HG03460 (cell line): ENCODE data around the gene CIDEC.

ENCODE experiments used
- ATAC-seq: cut with Tn5 transposase; IDR thresholded peaks from one replicate; pipeline ENCODE4 v1.9.1; 2021; ENCODE audit not compliant: unreplicated experiment

The CIDEC gene

GRCh38 chr3:9879830-9880549 is at the start of gene CIDEC:
TSS of gene CIDEC (minus strand) at chr3:9880253. CDS start at chr3:9878486, 1,767 bp downstream.
- no peak for ATAC-seq

GRCh38 chr3:9928158-9928557 is 48.1 kb upstream of the CIDEC start:
- ATAC-seq = no peak

- ATAC-seq = no peak
Measured at GRCh38 chr3:9918261-9919038, 38.4 kb upstream of the CIDEC start.

- no peak for ATAC-seq
Measured at GRCh38 chr3:9917820-9918219, 37.8 kb upstream of the CIDEC start.

DNA sequence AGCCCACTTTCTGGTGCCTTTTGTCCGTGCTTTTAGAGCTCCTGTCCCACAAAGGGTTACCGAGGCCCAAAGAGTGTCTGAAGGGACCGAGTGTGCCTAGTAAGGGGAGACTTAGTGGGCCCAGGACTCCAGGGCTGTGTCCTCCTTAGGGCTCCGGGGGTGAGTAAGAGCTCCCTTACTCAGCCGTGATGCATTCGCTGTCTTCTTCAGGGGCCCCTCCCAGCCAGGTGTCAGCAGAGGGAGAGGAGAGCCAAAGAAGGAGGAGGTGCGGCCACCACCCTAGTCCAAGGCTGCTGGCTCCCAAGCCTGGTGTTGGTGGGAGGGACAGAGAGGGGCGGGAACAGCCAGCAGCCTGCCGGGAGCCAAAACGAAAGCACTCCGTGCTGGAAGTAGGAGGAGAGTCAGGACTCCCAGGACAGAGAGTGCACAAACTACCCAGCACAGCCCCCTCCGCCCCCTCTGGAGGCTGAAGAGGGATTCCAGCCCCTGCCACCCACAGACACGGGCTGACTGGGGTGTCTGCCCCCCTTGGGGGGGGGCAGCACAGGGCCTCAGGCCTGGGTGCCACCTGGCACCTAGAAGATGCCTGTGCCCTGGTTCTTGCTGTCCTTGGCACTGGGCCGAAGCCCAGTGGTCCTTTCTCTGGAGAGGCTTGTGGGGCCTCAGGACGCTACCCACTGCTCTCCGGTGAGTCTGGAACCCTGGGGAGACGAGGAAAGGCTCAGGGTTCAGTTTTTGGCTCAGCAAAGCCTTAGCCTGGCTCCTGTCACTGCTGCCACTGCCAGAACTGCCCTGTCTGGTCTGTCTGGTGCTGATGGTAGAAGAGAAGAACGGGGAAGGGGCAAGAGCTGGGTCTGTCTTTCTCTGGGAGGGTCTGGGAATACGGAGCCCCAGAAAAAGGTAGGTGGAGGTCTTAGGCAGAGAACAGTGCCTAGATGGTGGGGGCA is 37.0 kb upstream of the CIDEC start, which contains the start of gene IL17RC:
IL17RC (plus strand) TSS at position 365 of the 947 bp plus-strand sequence; CDS start at position 583, 218 bp downstream.
- no peak for ATAC-seq

DNA sequence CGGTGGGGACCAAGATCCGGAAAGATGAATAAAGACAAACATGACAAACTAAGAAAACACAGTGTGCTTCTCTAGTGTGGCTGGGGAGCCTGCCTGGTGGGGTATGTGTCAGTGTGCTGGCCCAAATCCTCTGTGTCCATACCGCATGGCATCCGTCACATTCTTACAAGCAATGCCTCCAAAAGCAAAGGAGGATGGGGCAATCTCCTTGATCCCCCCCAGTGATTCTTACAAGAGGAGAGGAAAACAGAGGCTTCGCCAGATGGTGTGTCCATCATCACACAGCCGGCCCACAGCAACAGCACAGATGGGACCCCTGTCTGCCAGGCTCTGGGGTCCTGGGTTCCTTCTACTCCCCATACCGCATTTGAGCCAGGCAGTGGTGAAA is 36.3 kb upstream of the CIDEC start:
- no peak for ATAC-seq

DNA sequence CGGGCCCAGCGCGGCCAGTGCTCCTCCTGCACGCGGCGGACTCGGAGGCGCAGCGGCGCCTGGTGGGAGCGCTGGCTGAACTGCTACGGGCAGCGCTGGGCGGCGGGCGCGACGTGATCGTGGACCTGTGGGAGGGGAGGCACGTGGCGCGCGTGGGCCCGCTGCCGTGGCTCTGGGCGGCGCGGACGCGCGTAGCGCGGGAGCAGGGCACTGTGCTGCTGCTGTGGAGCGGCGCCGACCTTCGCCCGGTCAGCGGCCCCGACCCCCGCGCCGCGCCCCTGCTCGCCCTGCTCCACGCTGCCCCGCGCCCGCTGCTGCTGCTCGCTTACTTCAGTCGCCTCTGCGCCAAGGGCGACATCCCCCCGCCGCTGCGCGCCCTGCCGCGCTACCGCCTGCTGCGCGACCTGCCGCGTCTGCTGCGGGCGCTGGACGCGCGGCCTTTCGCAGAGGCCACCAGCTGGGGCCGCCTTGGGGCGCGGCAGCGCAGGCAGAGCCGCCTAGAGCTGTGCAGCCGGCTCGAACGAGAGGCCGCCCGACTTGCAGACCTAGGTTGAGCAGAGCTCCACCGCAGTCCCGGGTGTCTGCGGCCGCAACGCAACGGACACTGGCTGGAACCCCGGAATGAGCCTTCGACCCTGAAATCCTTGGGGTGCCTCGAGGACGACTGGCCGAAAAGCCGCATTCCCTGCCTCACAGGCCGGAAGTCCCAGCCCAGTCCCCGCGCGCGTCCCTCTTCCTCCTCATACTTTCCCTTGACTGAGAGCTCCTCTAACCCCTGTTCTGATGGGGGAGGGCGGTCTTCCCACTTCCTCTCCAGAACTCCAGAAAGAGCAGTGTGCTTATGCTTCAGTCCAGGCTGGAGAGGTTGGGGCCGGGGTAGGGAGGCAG is 35.4 kb upstream of the CIDEC start:
- no peak for ATAC-seq

GRCh38 chr3:9914559-9915253 is 34.7 kb upstream of the CIDEC start:
- ATAC-seq = no peak

DNA sequence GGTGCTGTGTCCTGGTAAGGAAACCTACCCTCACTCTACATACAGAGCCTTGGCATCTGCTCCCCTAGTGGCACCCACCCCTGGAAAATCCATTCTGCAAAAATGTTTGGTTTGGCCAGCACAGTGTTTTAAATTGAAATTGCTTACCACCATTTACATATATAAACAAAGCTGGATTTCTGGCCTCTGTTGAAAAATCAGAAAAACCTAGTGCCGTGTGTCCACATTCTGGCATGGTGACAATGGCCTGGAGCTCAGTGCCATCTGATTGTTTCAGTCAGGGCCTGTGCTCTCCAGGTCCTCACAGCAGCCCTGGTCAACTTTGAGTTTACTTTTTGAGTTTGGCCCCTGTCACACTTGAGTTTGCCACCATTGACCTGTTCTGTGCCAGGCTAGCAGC is 34.0 kb upstream of the CIDEC start:
- ATAC-seq = no peak

DNA sequence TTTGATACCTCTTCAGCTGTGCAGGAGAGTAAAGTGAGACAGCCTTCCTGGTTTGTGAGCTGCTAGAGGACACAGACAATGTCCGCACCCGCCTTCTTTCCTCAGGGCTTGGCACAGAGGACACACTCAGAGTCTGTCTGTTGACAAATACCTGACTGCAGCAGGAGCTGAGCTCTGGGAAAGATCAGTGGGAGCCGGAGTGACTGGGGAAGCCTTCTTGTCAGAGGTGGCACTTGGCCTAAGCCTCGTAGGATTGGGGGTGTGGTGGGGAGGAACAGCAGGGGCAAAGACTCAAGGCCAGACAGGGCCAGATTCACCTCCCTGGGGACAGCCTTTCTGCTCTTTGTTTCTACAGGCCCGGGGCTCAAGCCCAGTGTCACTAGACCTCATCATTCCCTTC is 33.5 kb upstream of the CIDEC start:
- no peak for ATAC-seq

GRCh38 chr3:9912294-9912935 is 32.4 kb upstream of the CIDEC start:
- no peak for ATAC-seq

- ATAC-seq = no peak
Measured at GRCh38 chr3:9911863-9912262, 31.8 kb upstream of the CIDEC start.

- no peak for ATAC-seq
Measured at GRCh38 chr3:9909221-9910013, 29.4 kb upstream of the CIDEC start.

GRCh38 chr3:9908286-9908685 is 28.2 kb upstream of the CIDEC start:
- no peak for ATAC-seq

- ATAC-seq = no peak
Measured at GRCh38 chr3:9906480-9906879, 26.4 kb upstream of the CIDEC start.

DNA sequence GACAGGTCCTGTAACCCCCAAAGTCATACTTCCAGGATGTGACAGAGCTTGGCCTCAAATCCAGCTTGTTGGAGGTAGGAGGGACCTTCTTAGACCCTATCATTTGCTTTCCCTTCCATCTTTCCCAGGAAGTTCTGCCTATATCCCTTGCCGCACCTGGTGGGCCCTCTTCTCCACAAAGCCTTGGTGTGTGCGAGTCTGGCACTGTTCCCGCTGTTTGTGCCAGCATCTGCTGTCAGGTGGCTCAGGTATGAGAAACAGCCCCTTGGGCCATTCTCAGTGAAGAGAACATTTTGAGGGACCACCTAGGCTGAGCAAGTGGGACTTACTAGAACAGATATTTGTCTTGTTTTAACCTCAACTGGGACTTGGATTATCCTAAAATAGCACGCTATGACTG is 23.9 kb upstream of the CIDEC start:
- no peak for ATAC-seq

- no peak for ATAC-seq
Measured at GRCh38 chr3:9903238-9903624, 23.2 kb upstream of the CIDEC start.
